ENCODE measurements around the gene MYRIP.

DNA sequence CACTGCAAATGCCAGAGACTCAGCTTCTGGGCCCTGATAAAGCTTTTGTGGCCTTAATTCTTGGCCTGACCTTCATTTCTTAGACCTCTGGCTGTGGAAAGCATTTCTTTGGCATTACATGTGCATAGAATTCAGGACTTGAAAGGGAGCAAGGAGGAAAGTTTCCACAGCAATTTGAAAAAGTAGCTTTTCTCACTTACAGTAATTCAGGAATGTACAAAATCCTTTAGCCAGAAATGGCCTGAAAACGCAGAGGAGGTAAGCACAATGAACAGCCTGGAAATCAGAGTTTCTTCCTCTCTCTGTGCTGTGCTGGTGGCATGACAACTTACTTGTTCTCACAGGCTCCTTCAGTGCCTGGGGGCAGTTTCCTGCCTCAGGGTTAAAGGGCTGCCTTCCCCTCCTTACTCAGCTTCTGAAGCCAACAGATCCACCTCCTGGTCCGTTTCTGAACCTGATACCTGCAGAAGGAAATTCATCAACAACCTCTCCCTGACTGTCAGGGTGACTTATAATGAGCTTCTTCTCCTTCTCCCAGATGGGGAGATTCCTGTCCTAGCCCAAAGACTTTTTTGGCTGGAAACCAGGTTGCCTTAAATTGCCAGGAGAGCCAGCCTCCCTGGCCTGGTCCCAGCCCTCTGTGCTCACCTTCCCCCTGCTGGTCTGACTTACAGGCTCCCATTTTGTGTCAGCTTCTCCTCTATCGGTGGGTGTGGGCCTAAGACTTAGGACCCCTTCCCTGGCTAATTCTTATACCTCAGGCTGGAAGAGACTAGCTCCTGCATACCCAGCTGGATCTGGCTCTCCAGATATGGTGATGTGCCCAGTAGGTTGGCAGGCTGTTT is 102.3 kb downstream of the MYRIP start:
- TF ChIP-seq POLR2A (IDR thresholded peaks at IDR 0.05) (no peak), CTCF (IDR thresholded peaks at IDR 0.05) (no peak)
